GM12878 (cell line): ENCODE results near the gene AMN1. TPM values are rescaled to one million over a fixed set of nuclear protein-coding genes. Genes with fewer than 3 reads are reported as not detected.

Source experiments
- HCFC1 ChIP-seq: fragments of 150-350 bp; IDR thresholded peaks from 2 replicates; pipeline ENCODE4 v1.6.1; 2014; ENCODE audit warnings: low read length
- HDAC2 ChIP-seq: fragments of 200-600 bp; sonication (generic); IDR thresholded peaks from 2 replicates; pipeline ENCODE4 v1.6.1; 2017
- IKZF2 ChIP-seq, 2 experiments: fragments of 450-650 bp; IDR thresholded peaks; 2 replicates each; pipeline ENCODE4 v1.6.1; 2017; ENCODE audit warnings: mild to moderate bottlenecking in 2 of 2, moderate library complexity in 2 of 2
- KLF5 ChIP-seq: fragments of 450-650 bp; IDR thresholded peaks from 2 replicates; pipeline ENCODE4 v1.6.1; 2014; ENCODE audit warnings: mild to moderate bottlenecking; ENCODE audit not compliant: partially characterized antibody
- MEF2A ChIP-seq: IDR thresholded peaks from 2 replicates; pipeline ENCODE4 v1.6.1; 2011; ENCODE audit warnings: low read depth, mild to moderate bottlenecking, low read length, moderate library complexity; ENCODE audit not compliant: insufficient read depth
- MEF2B ChIP-seq: fragments of 450-650 bp; IDR thresholded peaks from 2 replicates; pipeline ENCODE4 v1.6.1; 2018; ENCODE audit warnings: mild to moderate bottlenecking, moderate library complexity; ENCODE audit not compliant: partially characterized antibody, poor library complexity, severe bottlenecking
- NBN ChIP-seq: fragments of 450-650 bp; IDR thresholded peaks from 2 replicates; pipeline ENCODE4 v1.6.1; 2016
- NFYA ChIP-seq: IDR thresholded peaks from 2 replicates; pipeline ENCODE4 v1.6.1; 2011; ENCODE audit warnings: low read depth, mild to moderate bottlenecking, low read length, improper control_type of control experiment, borderline replicate concordance
- PAX5 ChIP-seq: IDR thresholded peaks from 2 replicates; pipeline ENCODE4 v1.6.1; 2011; ENCODE audit warnings: low read depth, low read length, borderline replicate concordance
- PAX8 ChIP-seq: fragments of 450-650 bp; IDR thresholded peaks from 2 replicates; pipeline ENCODE4 v1.6.1; 2017; ENCODE audit warnings: mild to moderate bottlenecking, moderate library complexity
- POLR2AphosphoS2 ChIP-seq: IDR thresholded peaks from 2 replicates; pipeline ENCODE4 v1.6.1; 2011; ENCODE audit warnings: low read depth, mild to moderate bottlenecking, low read length, improper control_type of control experiment, moderate library complexity
- RAD51 ChIP-seq: fragments of 450-650 bp; IDR thresholded peaks from 2 replicates; pipeline ENCODE4 v1.6.1; 2016; ENCODE audit warnings: moderate library complexity, mild to moderate bottlenecking, inconsistent platforms
- SIN3A ChIP-seq: IDR thresholded peaks from 2 replicates; pipeline ENCODE4 v1.6.1; 2012; ENCODE audit warnings: low read depth, low read length, improper control_type of control experiment
- SMC3 ChIP-seq: IDR thresholded peaks from 2 replicates; pipeline ENCODE4 v1.6.1; 2011; ENCODE audit warnings: low read length, improper control_type of control experiment, borderline replicate concordance
- SREBF1 ChIP-seq: IDR thresholded peaks from 2 replicates; pipeline ENCODE4 v1.6.1; 2012; ENCODE audit warnings: mild to moderate bottlenecking, low read length
- USF2 ChIP-seq: IDR thresholded peaks from 2 replicates; pipeline ENCODE4 v1.6.1; 2011; ENCODE audit warnings: low read depth, low read length, improper control_type of control experiment, borderline replicate concordance
- ZNF24 ChIP-seq: fragments of 450-650 bp; IDR thresholded peaks from 2 replicates; pipeline ENCODE4 v1.6.1; 2017; ENCODE audit warnings: antibody characterized with exemption, mild to moderate bottlenecking
- ZNF274 ChIP-seq: IDR thresholded peaks from one replicate; pipeline ENCODE4 v1.8.0; 2011; ENCODE audit not compliant: insufficient read length, insufficient read depth
- polyA plus RNA-seq, 11 experiments: library from polyadenylated mRNA; depleted of rRNA in 4 of 11; unstranded in 6 of 11; stranded (reverse) in 5 of 11; fragments of >200 nt; fragmentation: Nextera tagmentation in 4 of 11; fragmentation: Illumina TruSeq in 1 of 11; extraction: Ambion mirVana in 4 of 11; extraction: Trizol in 1 of 11; gene quantifications; 1 replicate in 1 of 11; 2 replicates in 10 of 11; pipeline versions ENCODE4 v1.2.1 to v1.2.3, GENCODE V29; 2011 to 2016; ENCODE audit warnings: inconsistent platforms in 2 of 11, missing spikeins in 2 of 11, low read depth in 1 of 11
- total RNA-seq, 4 experiments: library from RNA; depleted of rRNA in 3 of 4; stranded (reverse); fragments of >200 nt in 3 of 4; fragmentation: Illumina TruSeq in 1 of 4; extraction: Trizol in 1 of 4; gene quantifications; 2 replicates each; pipeline versions ENCODE4 v1.2.1 to v1.2.3, GENCODE V29; 2013 to 2021
- TF ChIP-seq, protein P1 (sequence below): fragments of 450-650 bp; IDR thresholded peaks from 2 replicates; pipeline ENCODE4 v1.6.1; 2017; ENCODE audit warnings: mild to moderate bottlenecking
- TF ChIP-seq, protein P2 (sequence below): IDR thresholded peaks from 2 replicates; pipeline ENCODE4 v1.6.1; 2012; ENCODE audit warnings: low read depth, low read length, improper control_type of control experiment
- TF ChIP-seq, protein P3 (sequence below): fragments of 450-650 bp; IDR thresholded peaks from 2 replicates; pipeline ENCODE4 v1.6.1; 2017; ENCODE audit warnings: low read depth, mild to moderate bottlenecking, moderate library complexity
- TF ChIP-seq, protein P4 (sequence below): IDR thresholded peaks from 2 replicates; pipeline ENCODE4 v1.6.1; 2012; ENCODE audit warnings: mild to moderate bottlenecking, low read depth, low read length

The AMN1 gene
- total and polyA plus RNA-seq, 10 of the 15 experiments (the other 5 are each of a cell fraction or from before 2014, with no cell fraction given) = 5.4 to 19.3 (median 9.3) TPM

GRCh38 chr12:31659087-31659942 is 69.5 kb downstream of the AMN1 start, which contains the start of gene ETFBKMT (continued):
- TF ChIP-seq, protein P1, sequence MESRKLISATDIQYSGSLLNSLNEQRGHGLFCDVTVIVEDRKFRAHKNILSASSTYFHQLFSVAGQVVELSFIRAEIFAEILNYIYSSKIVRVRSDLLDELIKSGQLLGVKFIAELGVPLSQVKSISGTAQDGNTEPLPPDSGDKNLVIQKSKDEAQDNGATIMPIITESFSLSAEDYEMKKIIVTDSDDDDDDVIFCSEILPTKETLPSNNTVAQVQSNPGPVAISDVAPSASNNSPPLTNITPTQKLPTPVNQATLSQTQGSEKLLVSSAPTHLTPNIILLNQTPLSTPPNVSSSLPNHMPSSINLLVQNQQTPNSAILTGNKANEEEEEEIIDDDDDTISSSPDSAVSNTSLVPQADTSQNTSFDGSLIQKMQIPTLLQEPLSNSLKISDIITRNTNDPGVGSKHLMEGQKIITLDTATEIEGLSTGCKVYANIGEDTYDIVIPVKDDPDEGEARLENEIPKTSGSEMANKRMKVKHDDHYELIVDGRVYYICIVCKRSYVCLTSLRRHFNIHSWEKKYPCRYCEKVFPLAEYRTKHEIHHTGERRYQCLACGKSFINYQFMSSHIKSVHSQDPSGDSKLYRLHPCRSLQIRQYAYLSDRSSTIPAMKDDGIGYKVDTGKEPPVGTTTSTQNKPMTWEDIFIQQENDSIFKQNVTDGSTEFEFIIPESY = no peak
- peak; percentile 80; the same call in 1 of the 2 replicates for TF ChIP-seq SIN3A
- no peak for TF ChIP-seq SREBF1
- TF ChIP-seq POLR2AphosphoS2 = peak; percentile 67; the same call in 1 of the 2 replicates
- TF ChIP-seq NBN = peak; percentile 59; the same call in 1 of the 2 replicates
- TF ChIP-seq NFYA = no peak
- no peak for TF ChIP-seq IKZF2 (IDR thresholded peaks at IDR 0.05)
- TF ChIP-seq USF2 = no peak
- TF ChIP-seq SMC3 = no peak
- TF ChIP-seq HCFC1 = no peak
- TF ChIP-seq, protein P2, sequence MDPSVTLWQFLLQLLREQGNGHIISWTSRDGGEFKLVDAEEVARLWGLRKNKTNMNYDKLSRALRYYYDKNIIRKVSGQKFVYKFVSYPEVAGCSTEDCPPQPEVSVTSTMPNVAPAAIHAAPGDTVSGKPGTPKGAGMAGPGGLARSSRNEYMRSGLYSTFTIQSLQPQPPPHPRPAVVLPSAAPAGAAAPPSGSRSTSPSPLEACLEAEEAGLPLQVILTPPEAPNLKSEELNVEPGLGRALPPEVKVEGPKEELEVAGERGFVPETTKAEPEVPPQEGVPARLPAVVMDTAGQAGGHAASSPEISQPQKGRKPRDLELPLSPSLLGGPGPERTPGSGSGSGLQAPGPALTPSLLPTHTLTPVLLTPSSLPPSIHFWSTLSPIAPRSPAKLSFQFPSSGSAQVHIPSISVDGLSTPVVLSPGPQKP = 0 out of 2 replicates have a peak, but pooled peaks have one; percentile 56
- TF ChIP-seq MEF2B = no peak
- no peak for TF ChIP-seq HDAC2
- no peak for TF ChIP-seq PAX5
- peak; percentile 75 for TF ChIP-seq KLF5
- TF ChIP-seq MEF2A = 0 out of 2 replicates have a peak, but pooled peaks have one; percentile 26
- TF ChIP-seq, protein P3, sequence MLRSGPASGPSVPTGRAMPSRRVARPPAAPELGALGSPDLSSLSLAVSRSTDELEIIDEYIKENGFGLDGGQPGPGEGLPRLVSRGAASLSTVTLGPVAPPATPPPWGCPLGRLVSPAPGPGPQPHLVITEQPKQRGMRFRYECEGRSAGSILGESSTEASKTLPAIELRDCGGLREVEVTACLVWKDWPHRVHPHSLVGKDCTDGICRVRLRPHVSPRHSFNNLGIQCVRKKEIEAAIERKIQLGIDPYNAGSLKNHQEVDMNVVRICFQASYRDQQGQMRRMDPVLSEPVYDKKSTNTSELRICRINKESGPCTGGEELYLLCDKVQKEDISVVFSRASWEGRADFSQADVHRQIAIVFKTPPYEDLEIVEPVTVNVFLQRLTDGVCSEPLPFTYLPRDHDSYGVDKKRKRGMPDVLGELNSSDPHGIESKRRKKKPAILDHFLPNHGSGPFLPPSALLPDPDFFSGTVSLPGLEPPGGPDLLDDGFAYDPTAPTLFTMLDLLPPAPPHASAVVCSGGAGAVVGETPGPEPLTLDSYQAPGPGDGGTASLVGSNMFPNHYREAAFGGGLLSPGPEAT = peak; percentile 98
- no peak for TF ChIP-seq ZNF274
- no peak for TF ChIP-seq PAX8
- TF ChIP-seq, protein P4, sequence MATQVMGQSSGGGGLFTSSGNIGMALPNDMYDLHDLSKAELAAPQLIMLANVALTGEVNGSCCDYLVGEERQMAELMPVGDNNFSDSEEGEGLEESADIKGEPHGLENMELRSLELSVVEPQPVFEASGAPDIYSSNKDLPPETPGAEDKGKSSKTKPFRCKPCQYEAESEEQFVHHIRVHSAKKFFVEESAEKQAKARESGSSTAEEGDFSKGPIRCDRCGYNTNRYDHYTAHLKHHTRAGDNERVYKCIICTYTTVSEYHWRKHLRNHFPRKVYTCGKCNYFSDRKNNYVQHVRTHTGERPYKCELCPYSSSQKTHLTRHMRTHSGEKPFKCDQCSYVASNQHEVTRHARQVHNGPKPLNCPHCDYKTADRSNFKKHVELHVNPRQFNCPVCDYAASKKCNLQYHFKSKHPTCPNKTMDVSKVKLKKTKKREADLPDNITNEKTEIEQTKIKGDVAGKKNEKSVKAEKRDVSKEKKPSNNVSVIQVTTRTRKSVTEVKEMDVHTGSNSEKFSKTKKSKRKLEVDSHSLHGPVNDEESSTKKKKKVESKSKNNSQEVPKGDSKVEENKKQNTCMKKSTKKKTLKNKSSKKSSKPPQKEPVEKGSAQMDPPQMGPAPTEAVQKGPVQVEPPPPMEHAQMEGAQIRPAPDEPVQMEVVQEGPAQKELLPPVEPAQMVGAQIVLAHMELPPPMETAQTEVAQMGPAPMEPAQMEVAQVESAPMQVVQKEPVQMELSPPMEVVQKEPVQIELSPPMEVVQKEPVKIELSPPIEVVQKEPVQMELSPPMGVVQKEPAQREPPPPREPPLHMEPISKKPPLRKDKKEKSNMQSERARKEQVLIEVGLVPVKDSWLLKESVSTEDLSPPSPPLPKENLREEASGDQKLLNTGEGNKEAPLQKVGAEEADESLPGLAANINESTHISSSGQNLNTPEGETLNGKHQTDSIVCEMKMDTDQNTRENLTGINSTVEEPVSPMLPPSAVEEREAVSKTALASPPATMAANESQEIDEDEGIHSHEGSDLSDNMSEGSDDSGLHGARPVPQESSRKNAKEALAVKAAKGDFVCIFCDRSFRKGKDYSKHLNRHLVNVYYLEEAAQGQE = no peak
- no peak for TF ChIP-seq RAD51
- TF ChIP-seq ZNF24 = no peak
